ENCODE data around the gene OR7G3. TPM values are rescaled to one million over a fixed set of nuclear protein-coding genes. Genes with fewer than 3 reads are reported as not detected.

Gene OR7G3
- total RNA-seq, 1 experiment from 2014 or later = not detected

DNA sequence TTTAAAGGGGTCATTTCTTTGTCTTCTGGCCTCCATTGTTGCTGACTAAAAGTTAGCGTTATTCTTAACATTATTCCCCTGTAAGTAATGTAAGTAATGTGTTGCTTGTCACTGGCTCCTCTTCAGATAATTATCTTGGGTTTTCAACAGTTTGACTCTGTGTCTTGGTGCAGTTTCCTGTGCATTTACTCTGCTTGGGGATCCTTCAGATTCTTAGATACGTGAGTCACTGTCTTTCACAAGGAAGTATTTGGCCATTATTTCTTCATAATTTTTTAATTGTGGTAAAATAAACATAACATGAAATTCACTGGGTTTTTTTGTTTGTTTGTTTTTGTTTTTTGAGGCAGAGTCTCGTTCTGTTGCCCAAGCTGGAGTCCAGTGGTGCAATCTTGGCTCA, 38.5 kb upstream of the OR7G3 start:
- in situ Hi-C loops (cut with HindIII; ENCODE audit: low pct_unique_long_range_greater_than_20kb, low sequenced_read_pairs) (no loop called here), intact Hi-C loops (cut with micrococcal nuclease; ENCODE audit: unreplicated experiment) (no loop called here)
- no peak overlapping the region for H3K27ac ChIP-seq (ENCODE audit: low read length)
- peaks cover 16% of the 10 kb centered on the region for H3K36me3 ChIP-seq (ENCODE audit: control insufficient read depth, insufficient read depth, low read length)
- BruUV-seq (replicated peaks) = no TSS peak
- no peak overlapping the region for H3K4me3 ChIP-seq (ENCODE audit: low read depth in 2 of 2, low read length in 2 of 2)
- H3K9me3 ChIP-seq (ENCODE audit: control insufficient read depth, insufficient read depth, low read depth, low read length) = peaks cover 12% of the 10 kb centered on the region; the same call in 1 of the 2 replicates
- no peaks in the 10 kb centered on the region for H3K4me1 ChIP-seq (ENCODE audit: control insufficient read depth, insufficient read depth, low read length)
- DNase-seq (ENCODE audit: low read depth, low spot score) = no peak
- TF ChIP-seq, protein P1, sequence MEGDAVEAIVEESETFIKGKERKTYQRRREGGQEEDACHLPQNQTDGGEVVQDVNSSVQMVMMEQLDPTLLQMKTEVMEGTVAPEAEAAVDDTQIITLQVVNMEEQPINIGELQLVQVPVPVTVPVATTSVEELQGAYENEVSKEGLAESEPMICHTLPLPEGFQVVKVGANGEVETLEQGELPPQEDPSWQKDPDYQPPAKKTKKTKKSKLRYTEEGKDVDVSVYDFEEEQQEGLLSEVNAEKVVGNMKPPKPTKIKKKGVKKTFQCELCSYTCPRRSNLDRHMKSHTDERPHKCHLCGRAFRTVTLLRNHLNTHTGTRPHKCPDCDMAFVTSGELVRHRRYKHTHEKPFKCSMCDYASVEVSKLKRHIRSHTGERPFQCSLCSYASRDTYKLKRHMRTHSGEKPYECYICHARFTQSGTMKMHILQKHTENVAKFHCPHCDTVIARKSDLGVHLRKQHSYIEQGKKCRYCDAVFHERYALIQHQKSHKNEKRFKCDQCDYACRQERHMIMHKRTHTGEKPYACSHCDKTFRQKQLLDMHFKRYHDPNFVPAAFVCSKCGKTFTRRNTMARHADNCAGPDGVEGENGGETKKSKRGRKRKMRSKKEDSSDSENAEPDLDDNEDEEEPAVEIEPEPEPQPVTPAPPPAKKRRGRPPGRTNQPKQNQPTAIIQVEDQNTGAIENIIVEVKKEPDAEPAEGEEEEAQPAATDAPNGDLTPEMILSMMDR (IDR thresholded peaks at IDR 0.05) = no peak
- TF ChIP-seq, protein P2, sequence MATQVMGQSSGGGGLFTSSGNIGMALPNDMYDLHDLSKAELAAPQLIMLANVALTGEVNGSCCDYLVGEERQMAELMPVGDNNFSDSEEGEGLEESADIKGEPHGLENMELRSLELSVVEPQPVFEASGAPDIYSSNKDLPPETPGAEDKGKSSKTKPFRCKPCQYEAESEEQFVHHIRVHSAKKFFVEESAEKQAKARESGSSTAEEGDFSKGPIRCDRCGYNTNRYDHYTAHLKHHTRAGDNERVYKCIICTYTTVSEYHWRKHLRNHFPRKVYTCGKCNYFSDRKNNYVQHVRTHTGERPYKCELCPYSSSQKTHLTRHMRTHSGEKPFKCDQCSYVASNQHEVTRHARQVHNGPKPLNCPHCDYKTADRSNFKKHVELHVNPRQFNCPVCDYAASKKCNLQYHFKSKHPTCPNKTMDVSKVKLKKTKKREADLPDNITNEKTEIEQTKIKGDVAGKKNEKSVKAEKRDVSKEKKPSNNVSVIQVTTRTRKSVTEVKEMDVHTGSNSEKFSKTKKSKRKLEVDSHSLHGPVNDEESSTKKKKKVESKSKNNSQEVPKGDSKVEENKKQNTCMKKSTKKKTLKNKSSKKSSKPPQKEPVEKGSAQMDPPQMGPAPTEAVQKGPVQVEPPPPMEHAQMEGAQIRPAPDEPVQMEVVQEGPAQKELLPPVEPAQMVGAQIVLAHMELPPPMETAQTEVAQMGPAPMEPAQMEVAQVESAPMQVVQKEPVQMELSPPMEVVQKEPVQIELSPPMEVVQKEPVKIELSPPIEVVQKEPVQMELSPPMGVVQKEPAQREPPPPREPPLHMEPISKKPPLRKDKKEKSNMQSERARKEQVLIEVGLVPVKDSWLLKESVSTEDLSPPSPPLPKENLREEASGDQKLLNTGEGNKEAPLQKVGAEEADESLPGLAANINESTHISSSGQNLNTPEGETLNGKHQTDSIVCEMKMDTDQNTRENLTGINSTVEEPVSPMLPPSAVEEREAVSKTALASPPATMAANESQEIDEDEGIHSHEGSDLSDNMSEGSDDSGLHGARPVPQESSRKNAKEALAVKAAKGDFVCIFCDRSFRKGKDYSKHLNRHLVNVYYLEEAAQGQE (IDR thresholded peaks at IDR 0.05; ENCODE audit: insufficient read depth in 1 of 2, low read depth in 2 of 2, low read length in 1 of 2) = no peak
- TF ChIP-seq TCF7L2 (IDR thresholded peaks at IDR 0.05; ENCODE audit: low read depth, low read length) = no peak
- TF ChIP-seq SIN3A (IDR thresholded peaks at IDR 0.05; ENCODE audit: borderline replicate concordance, insufficient read depth, low read depth, low read length) = no peak
- H3K27me3 ChIP-seq (ENCODE audit: control insufficient read depth, insufficient read depth, low read length) = no peaks in the 10 kb centered on the region
- ChIA-PET POLR2A (no interaction called here), CTCF (no interaction called here)
- ATAC-seq = no peak

DNA sequence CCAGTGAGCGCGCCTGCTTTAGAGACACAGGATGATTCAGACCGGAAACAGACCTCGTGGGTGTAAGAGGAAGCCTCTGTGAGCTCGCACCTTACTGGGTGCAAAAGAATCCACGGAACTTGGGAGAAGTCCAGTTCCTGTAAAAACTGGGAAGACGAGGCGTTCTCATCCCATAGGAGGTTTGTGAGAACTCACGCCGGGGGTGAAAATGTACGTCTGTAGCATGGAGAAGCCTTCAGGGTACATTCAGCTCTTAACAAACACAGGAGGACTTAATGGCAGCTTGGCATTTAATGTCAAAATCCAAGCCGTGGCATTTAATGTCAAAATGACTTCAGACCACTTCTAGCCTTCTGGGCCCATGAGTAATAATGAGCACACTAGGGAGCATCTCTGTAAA, 34.7 kb upstream of the OR7G3 start:
- ChIA-PET POLR2A (no interaction called here), CTCF (no interaction called here)
- Histone ChIP-seq H3K27ac (ENCODE audit: low read length) (no peak overlapping the region), H3K9me3 (ENCODE audit: control insufficient read depth, insufficient read depth, low read depth, low read length) (peaks cover 12% of the 10 kb centered on the region; the same call in 1 of the 2 replicates), H3K4me1 (ENCODE audit: control insufficient read depth, insufficient read depth, low read length) (no peaks in the 10 kb centered on the region), H3K4me3 (ENCODE audit: low read depth in 2 of 2, low read length in 2 of 2) (no peak overlapping the region), H3K36me3 (ENCODE audit: control insufficient read depth, insufficient read depth, low read length) (peaks cover 23% of the 10 kb centered on the region), H3K27me3 (ENCODE audit: control insufficient read depth, insufficient read depth, low read length) (no peaks in the 10 kb centered on the region)
- BruUV-seq (replicated peaks) = no TSS peak
- intact Hi-C loops (cut with micrococcal nuclease; ENCODE audit: unreplicated experiment) = no loop called here
- DNase-seq (ENCODE audit: low read depth, low spot score) (no peak), ATAC-seq (no peak)
- in situ Hi-C loops (cut with HindIII; ENCODE audit: low pct_unique_long_range_greater_than_20kb, low sequenced_read_pairs) = no loop called here
- TF ChIP-seq, protein P1 (IDR thresholded peaks at IDR 0.05) = no peak
- no peak for TF ChIP-seq SIN3A (IDR thresholded peaks at IDR 0.05; ENCODE audit: borderline replicate concordance, insufficient read depth, low read depth, low read length)
- TF ChIP-seq POLR2AphosphoS5 (IDR thresholded peaks at IDR 0.05; ENCODE audit: low read depth, low read length) = no peak
